H9 (cell line): Measurements from ENCODE around the gene PRR12. TPM values are rescaled to one million over a fixed set of nuclear protein-coding genes. Genes with fewer than 3 reads are reported as not detected.
A peak's percentile ranks its signal among the peaks of the same experiment; 100 is the strongest.

Experiments used
- DNase-seq: peaks from one replicate; pipeline ENCODE4 v3.0.0-alpha.2; 2017
- H2AFZ ChIP-seq: one replicate; pipeline ENCODE4 v1.6.1; 2013; ENCODE audit warnings: mild to moderate bottlenecking, low read length, control low read depth, moderate library complexity
- H2AK5ac ChIP-seq: 2 replicates; pipeline ENCODE4 v1.6.1; 2013; ENCODE audit warnings: low read length, control low read depth, mixed read lengths; ENCODE audit not compliant: insufficient read length
- H2BK120ac ChIP-seq: one replicate; pipeline ENCODE4 v1.6.1; 2013; ENCODE audit warnings: low read depth, mild to moderate bottlenecking, low read length, control low read depth, inconsistent platforms; ENCODE audit not compliant: poor library complexity, severe bottlenecking
- H2BK12ac ChIP-seq: 2 replicates; pipeline ENCODE4 v1.6.1; 2013; ENCODE audit warnings: low read length, control low read depth, mixed read lengths, low read depth; ENCODE audit not compliant: insufficient read length
- H2BK15ac ChIP-seq: 2 replicates; pipeline ENCODE4 v1.6.1; 2013; ENCODE audit warnings: low read depth, low read length, control low read depth
- H2BK20ac ChIP-seq: one replicate; pipeline ENCODE4 v1.6.1; 2013; ENCODE audit warnings: low read depth, mild to moderate bottlenecking, low read length, control low read depth, inconsistent platforms; ENCODE audit not compliant: poor library complexity, severe bottlenecking
- H2BK5ac ChIP-seq: 2 replicates; pipeline ENCODE4 v1.6.1; 2013; ENCODE audit warnings: low read length, control low read depth, mixed read lengths; ENCODE audit not compliant: insufficient read length
- H3K14ac ChIP-seq: 2 replicates; pipeline ENCODE4 v1.6.1; 2013; ENCODE audit warnings: low read length, control low read depth; ENCODE audit not compliant: insufficient read depth
- H3K18ac ChIP-seq: 2 replicates; pipeline ENCODE4 v1.6.1; 2013; ENCODE audit warnings: low read depth, mild to moderate bottlenecking, mixed read lengths, low read length, control low read depth; ENCODE audit not compliant: insufficient read length
- H3K23ac ChIP-seq: 2 replicates; pipeline ENCODE4 v1.6.1; 2013; ENCODE audit warnings: low read length, control low read depth, mixed read lengths, low read depth; ENCODE audit not compliant: insufficient read length
- H3K23me2 ChIP-seq: 2 replicates; pipeline ENCODE4 v1.6.1; 2013; ENCODE audit warnings: low read depth, mild to moderate bottlenecking, mixed read lengths, low read length, control low read depth; ENCODE audit not compliant: insufficient read length, poor library complexity, severe bottlenecking
- H3K27ac ChIP-seq: 2 replicates; pipeline ENCODE4 v1.5.1; 2013; ENCODE audit warnings: low read length, control low read depth, mixed read lengths, low read depth; ENCODE audit not compliant: insufficient read length
- H3K27me3 ChIP-seq: 2 replicates; pipeline ENCODE4 v1.6.1; 2013; ENCODE audit warnings: low read length, control low read depth, inconsistent platforms; ENCODE audit not compliant: insufficient read depth
- H3K4ac ChIP-seq: 2 replicates; pipeline ENCODE4 v1.6.1; 2013; ENCODE audit warnings: low read depth, mild to moderate bottlenecking, control low read depth, inconsistent platforms, low read length, moderate library complexity
- H3K4me1 ChIP-seq: 2 replicates; pipeline ENCODE4 v1.6.1; 2013; ENCODE audit warnings: low read length, control low read depth, inconsistent platforms; ENCODE audit not compliant: insufficient read depth
- H3K4me2 ChIP-seq: 2 replicates; pipeline ENCODE4 v1.6.1; 2013; ENCODE audit warnings: low read length, control low read depth, mixed read lengths; ENCODE audit not compliant: insufficient read length, insufficient read depth
- H3K56ac ChIP-seq: 2 replicates; pipeline ENCODE4 v1.6.1; 2013; ENCODE audit warnings: low read depth, mild to moderate bottlenecking, mixed read lengths, low read length, control low read depth; ENCODE audit not compliant: insufficient read length
- H3K79me1 ChIP-seq: 2 replicates; pipeline ENCODE4 v1.6.1; 2013; ENCODE audit warnings: low read depth, mild to moderate bottlenecking, moderate library complexity, low read length, control low read depth, inconsistent platforms; ENCODE audit not compliant: insufficient read depth, poor library complexity, severe bottlenecking
- H3K79me2 ChIP-seq: 2 replicates; pipeline ENCODE4 v1.6.1; 2013; ENCODE audit warnings: low read length, control low read depth, inconsistent platforms; ENCODE audit not compliant: insufficient read depth
- H3K9ac ChIP-seq: 2 replicates; pipeline ENCODE4 v1.6.1; 2013; ENCODE audit warnings: low read length, control low read depth, mixed read lengths; ENCODE audit not compliant: insufficient read length; ENCODE audit errors: extremely low read depth
- H3K9me3 ChIP-seq: one replicate; pipeline ENCODE4 v1.6.1; 2013; ENCODE audit warnings: low read depth, low read length, inconsistent platforms; ENCODE audit not compliant: control insufficient read depth
- H3T11ph ChIP-seq: one replicate; pipeline ENCODE4 v1.6.1; 2013; ENCODE audit warnings: mild to moderate bottlenecking, low read length, control low read depth, inconsistent platforms
- H4K20me1 ChIP-seq: one replicate; pipeline ENCODE4 v1.6.1; 2013; ENCODE audit not compliant: control insufficient read depth, insufficient read length, insufficient read depth
- H4K5ac ChIP-seq: 2 replicates; pipeline ENCODE4 v1.6.1; 2013; ENCODE audit warnings: low read depth, mild to moderate bottlenecking, mixed read lengths, low read length, control low read depth; ENCODE audit not compliant: insufficient read length
- H4K8ac ChIP-seq: replicated peaks from 2 replicates; pipeline ENCODE4 v1.6.1; 2013; ENCODE audit warnings: low read length, control low read depth, mixed read lengths, low read depth; ENCODE audit not compliant: insufficient read length
- H4K91ac ChIP-seq: 2 replicates; pipeline ENCODE4 v1.6.1; 2013; ENCODE audit warnings: low read depth, mild to moderate bottlenecking, moderate library complexity, mixed read lengths, low read length, control low read depth; ENCODE audit not compliant: insufficient read length
- H3K27ac Mint-ChIP-seq, 3 experiments: 2 replicates in 2 of 3; 3 replicates in 1 of 3; pipeline ENCODE4 v1.8.0; 2020 to 2021; ENCODE audit warnings: mixed read lengths in 3 of 3, mild to moderate bottlenecking in 1 of 3, moderate library complexity in 1 of 3
- H3K27me3 Mint-ChIP-seq: 2 replicates; pipeline ENCODE4 v1.8.0; 2021; ENCODE audit warnings: low read depth, mild to moderate bottlenecking, moderate library complexity, mixed read lengths
- H3K36me3 Mint-ChIP-seq, 3 experiments: 2 replicates in 2 of 3; 3 replicates in 1 of 3; pipeline ENCODE4 v1.8.0; 2020 to 2021; ENCODE audit warnings: low read depth in 3 of 3, mixed read lengths in 3 of 3; ENCODE audit not compliant: insufficient read depth in 1 of 3
- H3K4me1 Mint-ChIP-seq, 2 experiments: 2 replicates each; pipeline ENCODE4 v1.8.0; 2020; ENCODE audit warnings: mixed read lengths in 2 of 2
- H3K4me3 Mint-ChIP-seq, 2 experiments: 2 replicates in 1 of 2; 3 replicates in 1 of 2; pipeline ENCODE4 v1.8.0; 2020 to 2021; ENCODE audit warnings: mild to moderate bottlenecking in 2 of 2, mixed read lengths in 2 of 2, moderate library complexity in 1 of 2
- H3K9me3 Mint-ChIP-seq, 2 experiments: 2 replicates in 1 of 2; 3 replicates in 1 of 2; pipeline ENCODE4 v1.8.0; 2020; ENCODE audit warnings: mild to moderate bottlenecking in 2 of 2, mixed read lengths in 2 of 2, moderate library complexity in 1 of 2
- CTCF ChIP-seq: fragments of 200-600 bp; sonication (generic); conservative IDR thresholded peaks from 3 replicates; pipeline ENCODE4 v1.8.0; 2021; ENCODE audit warnings: antibody characterized with exemption, mild to moderate bottlenecking
- WGBS: extraction: QIAGEN DNeasy Blood & Tissue Kit; methylation state at CpG from one replicate; pipeline ENCODE4 v1.1.7; 2013; ENCODE audit warnings: missing lambda C conversion rate, low lambda C conversion rate, mixed read lengths; ENCODE audit not compliant: insufficient read length; ENCODE audit errors: extremely low coverage; 5-methylcytosine and 5-hydroxymethylcytosine counted together
- total RNA-seq: library from RNA; stranded (reverse); gene quantifications from 2 replicates; pipeline ENCODE4 v1.2.1, GENCODE V29; 2021

The PRR12 gene
- total RNA-seq, 1 experiment from 2014 or later: 65.9 TPM

GRCh38 chr19:49643466-49643865, 52.5 kb downstream of the PRR12 start:
- H3K4me3 Mint-ChIP-seq: peak overlapping the region; percentile 94 to 99
- TF ChIP-seq CTCF: no peak
- no peak overlapping the region for H2BK20ac ChIP-seq
- no peak overlapping the region for H4K8ac ChIP-seq
- DNase-seq: no peak
- H3K27me3 Mint-ChIP-seq: peaks cover 12% of the 10 kb centered on the region
- peaks cover 20% of the 10 kb centered on the region for H3K23me2 ChIP-seq
- no peak overlapping the region for H2BK5ac ChIP-seq
- H3K14ac ChIP-seq: no peak overlapping the region
- H3K56ac ChIP-seq: no peak overlapping the region
- H3K23ac ChIP-seq: no peak overlapping the region
- H2BK12ac ChIP-seq: no peak overlapping the region
- peak overlapping the region in 2 of 3 experiments; percentile 49 to 94; a peak in 4 of 7 replicates for H3K27ac Mint-ChIP-seq
- H3K9ac ChIP-seq: no peak overlapping the region
- no peak overlapping the region for H3T11ph ChIP-seq
- no peaks in the 10 kb centered on the region for H4K20me1 ChIP-seq
- H3K79me2 ChIP-seq: peaks cover 9% of the 10 kb centered on the region
- no peak overlapping the region for H4K5ac ChIP-seq
- H3K4ac ChIP-seq: no peak overlapping the region
- no peaks in the 10 kb centered on the region; the same call in 1 of the 2 replicates for H3K4me1 ChIP-seq
- H3K79me1 ChIP-seq: peaks cover 13% of the 10 kb centered on the region
- H3K27ac ChIP-seq: no peak overlapping the region
- no peak overlapping the region for H2BK120ac ChIP-seq
- no CpG with 5 or more reads among the region's 2 CpGs for WGBS
- H3K27me3 ChIP-seq: no peaks in the 10 kb centered on the region
- H3K9me3 ChIP-seq: no peaks in the 10 kb centered on the region
- no peaks in the 10 kb centered on the region; a peak in 2 of 5 replicates for H3K9me3 Mint-ChIP-seq
- H3K4me2 ChIP-seq: no peak overlapping the region
- no peak overlapping the region for H3K18ac ChIP-seq
- no peak overlapping the region for H2AK5ac ChIP-seq
- no peak overlapping the region for H2AFZ ChIP-seq
- no peak overlapping the region for H2BK15ac ChIP-seq
- H4K91ac ChIP-seq: no peak overlapping the region
- peaks cover 40 to 50% of the 10 kb centered on the region in 2 experiments for H3K4me1 Mint-ChIP-seq
- peaks cover 21 to 39% (median 32%) of the 10 kb centered on the region in 3 experiments for H3K36me3 Mint-ChIP-seq
